Mucosa of stomach (tissue), 1 donor: ENCODE results near the gene SIK3.

Source experiments
- H3K27me3 ChIP-seq: one replicate; pipeline ENCODE4 v1.7.0; 2013; ENCODE audit warnings: mild to moderate bottlenecking, low read length; ENCODE audit not compliant: control insufficient read depth, insufficient read depth
- H3K36me3 ChIP-seq: one replicate; pipeline ENCODE4 v1.7.0; 2013; ENCODE audit warnings: low read length; ENCODE audit not compliant: control insufficient read depth, insufficient read depth
- H3K4me1 ChIP-seq: one replicate; pipeline ENCODE4 v1.7.0; 2013; ENCODE audit warnings: mild to moderate bottlenecking, low read length; ENCODE audit not compliant: control insufficient read depth, insufficient read depth
- H3K4me3 ChIP-seq: one replicate; pipeline ENCODE4 v1.7.0; 2013; ENCODE audit warnings: low read length
- H3K9ac ChIP-seq: one replicate; pipeline ENCODE4 v1.7.0; 2013; ENCODE audit warnings: mild to moderate bottlenecking, low read length, moderate library complexity
- H3K9me3 ChIP-seq: one replicate; pipeline ENCODE4 v1.7.0; 2013; ENCODE audit warnings: mild to moderate bottlenecking, low read length, moderate library complexity; ENCODE audit not compliant: control insufficient read depth
- donor health status: Pancreatic carcinoma.

Gene SIK3

DNA sequence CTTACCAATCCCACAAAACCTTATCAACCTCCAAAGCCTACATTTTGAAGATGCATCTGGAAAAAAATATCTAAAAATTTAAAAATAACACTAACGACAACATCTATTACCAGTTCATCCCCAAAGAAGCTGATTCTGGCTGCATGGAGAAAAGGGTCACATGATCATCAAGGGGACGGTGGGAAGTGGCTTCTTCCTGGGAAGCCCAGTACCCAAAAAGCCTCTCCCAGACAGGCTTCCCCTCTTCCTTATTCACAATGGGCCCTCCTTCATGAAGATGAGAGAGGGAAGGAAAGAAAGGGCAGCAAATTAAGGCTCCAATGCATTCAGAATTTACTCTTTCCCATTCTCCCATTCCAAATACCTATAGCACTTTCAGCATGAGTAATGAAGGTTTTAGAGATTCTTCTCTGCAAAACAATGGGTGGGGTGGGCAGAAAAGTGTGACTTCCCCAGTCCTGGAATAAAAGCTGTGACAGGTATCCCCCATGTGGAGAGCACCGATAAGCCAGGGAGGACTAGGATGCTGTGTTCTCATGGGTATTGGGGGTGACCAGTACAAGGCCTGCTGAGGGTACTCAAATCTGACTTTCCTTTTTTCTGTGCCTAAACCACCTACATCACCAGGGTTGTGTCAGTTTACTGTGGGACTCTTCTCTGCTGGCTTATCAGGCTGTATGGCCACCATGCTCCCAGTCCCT lies 88.2 kb downstream of the SIK3 start:
- Histone ChIP-seq H3K36me3 (no peaks in the 10 kb centered on the region), H3K4me3 (no peak overlapping the region), H3K9me3 (no peaks in the 10 kb centered on the region), H3K4me1 (no peaks in the 10 kb centered on the region), H3K27me3 (no peaks in the 10 kb centered on the region), H3K9ac (no peak overlapping the region)

- H3K4me3 ChIP-seq, result no peak overlapping the region
- no peaks in the 10 kb centered on the region for H3K9me3 ChIP-seq
- H3K4me1 ChIP-seq, result no peaks in the 10 kb centered on the region
- no peaks in the 10 kb centered on the region for H3K27me3 ChIP-seq
- H3K9ac ChIP-seq, result no peak overlapping the region
- no peaks in the 10 kb centered on the region for H3K36me3 ChIP-seq
Measured at GRCh38 chr11:117005758-117006157, 92.5 kb downstream of the SIK3 start.

- Histone ChIP-seq H3K9ac (no peak overlapping the region), H3K9me3 (no peaks in the 10 kb centered on the region), H3K4me3 (no peak overlapping the region), H3K36me3 (no peaks in the 10 kb centered on the region), H3K4me1 (no peaks in the 10 kb centered on the region), H3K27me3 (no peaks in the 10 kb centered on the region)
Measured at GRCh38 chr11:117002639-117003299, 95.5 kb downstream of the SIK3 start.

- H3K4me1 ChIP-seq, result no peaks in the 10 kb centered on the region
- H3K9me3 ChIP-seq, result no peaks in the 10 kb centered on the region
- no peaks in the 10 kb centered on the region for H3K36me3 ChIP-seq
Measured at GRCh38 chr11:117000014-117000737, 98.1 kb downstream of the SIK3 start.

DNA sequence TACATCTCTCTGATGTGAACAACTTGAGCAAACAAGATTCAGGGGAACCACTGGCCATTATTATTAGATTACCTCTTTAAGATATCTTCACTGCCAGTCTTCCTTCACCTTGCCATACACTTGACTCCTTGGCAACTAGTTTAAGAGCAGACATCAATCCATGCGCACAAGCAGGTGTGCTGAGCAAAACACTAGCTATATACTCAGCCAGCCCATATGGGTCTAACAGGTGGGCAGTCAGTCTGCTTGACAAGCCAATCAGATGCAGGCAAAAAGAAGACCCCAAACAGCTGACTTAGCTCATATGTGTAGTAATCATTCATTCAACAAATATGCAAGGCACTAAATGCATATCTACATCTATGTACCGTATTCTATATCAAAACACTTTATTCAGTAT lies 101.2 kb downstream of the SIK3 start:
- Histone ChIP-seq H3K27me3 (no peaks in the 10 kb centered on the region), H3K36me3 (no peaks in the 10 kb centered on the region), H3K9ac (no peak overlapping the region), H3K4me3 (no peak overlapping the region), H3K4me1 (no peaks in the 10 kb centered on the region), H3K9me3 (no peaks in the 10 kb centered on the region)

More at GRCh38 chr11:117000014-117000737, 98.1 kb downstream of the SIK3 start:
- H3K4me3 ChIP-seq, result no peak overlapping the region
- no peaks in the 10 kb centered on the region for H3K27me3 ChIP-seq
- no peak overlapping the region for H3K9ac ChIP-seq

DNA sequence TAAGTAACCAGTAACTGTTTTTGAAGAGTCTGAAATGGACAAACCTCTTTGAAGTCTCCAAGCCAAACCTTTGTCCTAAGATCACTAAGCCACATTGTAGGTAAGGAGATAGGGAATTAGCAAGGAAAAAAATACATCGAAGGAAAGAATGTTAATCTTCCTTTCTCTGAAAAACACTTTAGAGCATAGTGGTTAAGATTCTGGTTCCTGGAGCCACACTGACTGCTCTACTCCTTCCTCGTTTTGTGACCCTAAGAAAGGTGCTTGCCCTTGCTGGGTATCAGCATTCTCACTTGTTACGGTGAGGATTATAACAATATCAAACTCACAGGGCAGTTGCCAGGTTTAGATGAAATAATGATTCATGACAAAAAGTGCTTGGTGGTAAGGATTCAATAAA lies 104.0 kb downstream of the SIK3 start:
- Histone ChIP-seq H3K9ac (no peak overlapping the region), H3K9me3 (no peaks in the 10 kb centered on the region), H3K27me3 (no peaks in the 10 kb centered on the region), H3K4me1 (peaks cover 12% of the 10 kb centered on the region), H3K4me3 (no peak overlapping the region), H3K36me3 (no peaks in the 10 kb centered on the region)

DNA sequence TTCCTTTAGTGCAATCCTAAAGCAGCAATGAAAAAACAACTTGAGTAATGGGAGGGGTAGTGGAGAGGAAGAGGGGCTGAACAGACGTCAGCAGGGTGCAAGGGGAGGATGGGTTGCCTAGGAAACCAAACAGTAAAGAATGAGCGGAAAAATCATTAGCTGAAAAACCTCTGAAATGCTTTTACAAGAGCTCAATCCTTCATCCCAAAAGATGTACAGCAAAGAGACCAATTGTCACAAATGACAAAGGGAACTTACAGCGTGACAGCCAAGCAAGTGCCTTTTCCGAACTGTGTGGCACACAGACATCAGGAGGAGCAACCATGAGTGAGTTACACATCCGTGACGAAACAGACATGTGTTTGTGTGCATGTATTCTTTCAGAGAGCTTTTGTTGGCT lies 104.6 kb downstream of the SIK3 start:
- no peak overlapping the region for H3K4me3 ChIP-seq
- no peaks in the 10 kb centered on the region for H3K9me3 ChIP-seq
- no peak overlapping the region for H3K9ac ChIP-seq

GRCh38 chr11:116991491-116991890 lies 106.7 kb downstream of the SIK3 start:
- peaks cover 17% of the 10 kb centered on the region for H3K4me1 ChIP-seq
- H3K4me3 ChIP-seq, result no peak overlapping the region
- H3K9ac ChIP-seq, result no peak overlapping the region
- no peaks in the 10 kb centered on the region for H3K27me3 ChIP-seq
- no peaks in the 10 kb centered on the region for H3K9me3 ChIP-seq
- H3K36me3 ChIP-seq, result no peaks in the 10 kb centered on the region

More for the DNA sequence above, 104.6 kb downstream of the SIK3 start:
- Histone ChIP-seq H3K27me3 (no peaks in the 10 kb centered on the region), H3K36me3 (no peaks in the 10 kb centered on the region), H3K4me1 (peaks cover 12% of the 10 kb centered on the region)

- Histone ChIP-seq H3K4me1 (peaks cover 23% of the 10 kb centered on the region), H3K27me3 (no peaks in the 10 kb centered on the region), H3K36me3 (no peaks in the 10 kb centered on the region), H3K4me3 (no peak overlapping the region), H3K9me3 (no peaks in the 10 kb centered on the region), H3K9ac (no peak overlapping the region)
Measured at GRCh38 chr11:116990811-116991210, 107.4 kb downstream of the SIK3 start.

- H3K4me1 ChIP-seq, result peaks cover 23% of the 10 kb centered on the region
- no peak overlapping the region for H3K9ac ChIP-seq
Measured at GRCh38 chr11:116990061-116990473, 108.2 kb downstream of the SIK3 start.

DNA sequence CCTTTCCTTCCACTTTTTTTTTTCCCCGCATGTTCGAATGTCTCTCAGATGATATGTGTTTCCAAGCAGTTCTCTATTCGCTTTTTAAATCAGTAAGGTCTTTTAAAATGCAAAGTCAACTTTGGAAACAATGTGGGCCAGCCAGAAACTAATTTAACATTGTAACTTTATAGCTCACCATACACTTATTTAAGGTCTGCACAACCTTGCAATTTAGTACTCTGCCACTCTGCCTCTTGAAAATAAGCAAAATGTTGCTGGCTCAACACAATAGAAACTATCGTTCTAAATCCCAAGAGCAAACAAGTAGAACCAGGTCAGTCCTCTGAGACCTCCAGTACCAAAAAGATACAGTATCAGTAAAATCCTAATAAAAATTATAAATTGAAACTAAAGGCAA lies 109.0 kb downstream of the SIK3 start:
- H3K36me3 ChIP-seq, result no peaks in the 10 kb centered on the region
- no peaks in the 10 kb centered on the region for H3K9me3 ChIP-seq
- H3K4me3 ChIP-seq, result no peak overlapping the region
- H3K27me3 ChIP-seq, result no peaks in the 10 kb centered on the region
- H3K9ac ChIP-seq, result no peak overlapping the region
- H3K4me1 ChIP-seq, result peaks cover 23% of the 10 kb centered on the region

More at GRCh38 chr11:116990061-116990473, 108.2 kb downstream of the SIK3 start:
- H3K36me3 ChIP-seq, result no peaks in the 10 kb centered on the region
- H3K9me3 ChIP-seq, result no peaks in the 10 kb centered on the region
- H3K4me3 ChIP-seq, result no peak overlapping the region
- no peaks in the 10 kb centered on the region for H3K27me3 ChIP-seq

GRCh38 chr11:116986521-116987105 lies 111.6 kb downstream of the SIK3 start:
- H3K9me3 ChIP-seq, result no peaks in the 10 kb centered on the region
- H3K9ac ChIP-seq, result no peak overlapping the region
- no peaks in the 10 kb centered on the region for H3K36me3 ChIP-seq
- peaks cover 23% of the 10 kb centered on the region for H3K4me1 ChIP-seq
- no peak overlapping the region for H3K4me3 ChIP-seq
- H3K27me3 ChIP-seq, result no peaks in the 10 kb centered on the region
